ENCODE measurements around the gene HEATR5B. TPM values are rescaled to one million over a fixed set of nuclear protein-coding genes. Genes with fewer than 3 reads are reported as not detected.

HEATR5B gene
- total and polyA plus RNA-seq, 2 of the 8 experiments (the other 6 are each of a cell fraction or from before 2014, with no cell fraction given) = 7.0 to 12.6 TPM

DNA sequence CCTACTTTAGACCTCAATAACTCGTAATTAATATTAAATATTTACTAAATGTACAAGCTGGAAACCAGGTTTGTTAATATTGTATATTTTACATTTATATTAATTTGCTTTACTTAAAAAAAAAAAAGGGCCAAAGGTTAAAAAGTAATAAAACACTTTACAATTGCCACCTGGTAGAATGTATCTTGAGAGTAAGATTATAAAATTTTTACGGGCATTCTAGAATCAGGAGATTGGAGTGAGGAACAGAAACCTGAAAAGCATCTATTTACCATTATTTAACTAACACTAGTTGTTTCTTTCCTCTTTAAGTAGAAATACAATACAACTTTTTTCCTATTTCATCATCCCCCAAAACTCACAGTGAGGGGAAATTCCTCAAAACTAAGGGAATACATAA, 102.3 kb downstream of the HEATR5B start:
- Histone ChIP-seq H2BK5ac (ENCODE audit: low read depth, low read length) (no peak overlapping the region), H4K5ac (ENCODE audit: insufficient read length, low read depth, low read length) (no peak overlapping the region), H3K14ac (ENCODE audit: insufficient read length) (no peak overlapping the region), H2AFZ (ENCODE audit: low read length) (no peak overlapping the region), H3K27ac (ENCODE audit: low read depth, low read length) (no peak overlapping the region), H2AK5ac (ENCODE audit: low read depth, low read length) (no peak overlapping the region), H4K20me1 (replicated peaks in 1 of 2; ENCODE audit: control insufficient read depth in 1 of 2, insufficient read depth in 2 of 2, low read length in 2 of 2) (no peaks in the 10 kb centered on the region), H3K79me1 (ENCODE audit: low read depth, low read length) (no peaks in the 10 kb centered on the region), H2BK12ac (ENCODE audit: low read depth, low read length) (no peak overlapping the region), H3K9me3 (ENCODE audit: insufficient read depth in 2 of 2, low read depth in 1 of 2, low read length in 1 of 2) (no peaks in the 10 kb centered on the region), H3K18ac (ENCODE audit: extremely low read depth, low read length) (no peak overlapping the region), H2BK20ac (ENCODE audit: low read length) (no peak overlapping the region), H4K8ac (ENCODE audit: extremely low read depth, insufficient read depth, low read length) (no peak overlapping the region), H3K9ac (replicated peaks in 1 of 4; ENCODE audit: extremely low read depth in 1 of 4, low read depth in 3 of 4, low read length in 3 of 4) (no peak overlapping the region), H4K91ac (replicated peaks; ENCODE audit: insufficient read length, low read length) (no peak overlapping the region), H3K27me3 (replicated peaks in 1 of 4; ENCODE audit: control insufficient read depth in 3 of 4, extremely low read depth in 1 of 4, insufficient read depth in 3 of 4, low read length in 3 of 4) (no peaks in the 10 kb centered on the region), H2BK15ac (ENCODE audit: low read length) (no peak overlapping the region), H3K56ac (replicated peaks; ENCODE audit: insufficient read length, low read depth, low read length) (no peak overlapping the region), H3K23ac (ENCODE audit: insufficient read length) (no peak overlapping the region), H3K23me2 (ENCODE audit: low read depth, low read length) (no peaks in the 10 kb centered on the region), H3K4ac (replicated peaks; ENCODE audit: insufficient read length, low read depth, low read length) (no peak overlapping the region), H3K4me1 (replicated peaks in 1 of 4; ENCODE audit: control insufficient read depth in 3 of 4, insufficient read depth in 4 of 4, low read length in 3 of 4) (no peaks in the 10 kb centered on the region), H3K4me3 (ENCODE audit: extremely low read depth in 1 of 4, insufficient read depth in 2 of 4, low read depth in 3 of 4, low read length in 4 of 4) (no peak overlapping the region), H2BK120ac (replicated peaks; ENCODE audit: low read depth, low read length) (no peak overlapping the region), H3K36me3 (ENCODE audit: control insufficient read depth in 2 of 4, insufficient read depth in 4 of 4, low read length in 3 of 4) (no peaks in the 10 kb centered on the region), H3K79me2 (ENCODE audit: control insufficient read depth in 1 of 2, insufficient read depth in 2 of 2, low read length in 2 of 2) (no peaks in the 10 kb centered on the region), H3K4me2 (ENCODE audit: insufficient read depth in 1 of 2, low read depth in 2 of 2, low read length in 2 of 2) (no peak overlapping the region)
- DNase-seq (ENCODE audit: low read depth in 1 of 2, low spot score in 2 of 2) (no peak), FAIRE-seq (no peak)
- CTCF ChIA-PET (ENCODE audit: partially characterized antibody) = interaction anchor here (0.6 to 1.0 kb wide), 3 partner anchors 25 to 175 kb away, joined by 3 to 4 read pairs (median 3); no protein-coding TSS in a partner anchor
- 90% methylated on average over 2 of the region's 2 CpGs; no CpG with 5 or more reads in 1 of the 2 experiments for WGBS, 2 experiments (ENCODE audit: extremely low coverage in 1 of 2, insufficient coverage in 1 of 2, insufficient read length in 1 of 2, insufficient replicate concordance in 2 of 2, low coverage in 1 of 2, low lambda C conversion rate in 2 of 2, missing lambda C conversion rate in 1 of 2)
- POLR2A ChIA-PET (ENCODE audit: partially characterized antibody) = no interaction called here
- no peak for TF ChIP-seq HDAC6 (IDR thresholded peaks at IDR 0.05; ENCODE audit: low read depth, low read length)
- TF ChIP-seq JUND (IDR thresholded peaks at IDR 0.05; ENCODE audit: low read length) = no peak
- no peak for TF ChIP-seq KDM5A (IDR thresholded peaks at IDR 0.05; ENCODE audit: low read length)
- TF ChIP-seq EGR1 (IDR thresholded peaks at IDR 0.05; ENCODE audit: borderline replicate concordance, low read depth, low read length) = no peak
- no peak for TF ChIP-seq RNF2 (IDR thresholded peaks at IDR 0.05; ENCODE audit: borderline replicate concordance, low read depth, low read length, missing control alignments, poor library complexity, severe bottlenecking)
- TF ChIP-seq SP4 (IDR thresholded peaks at IDR 0.05; ENCODE audit: low read length) = no peak
- TF ChIP-seq, protein P1, sequence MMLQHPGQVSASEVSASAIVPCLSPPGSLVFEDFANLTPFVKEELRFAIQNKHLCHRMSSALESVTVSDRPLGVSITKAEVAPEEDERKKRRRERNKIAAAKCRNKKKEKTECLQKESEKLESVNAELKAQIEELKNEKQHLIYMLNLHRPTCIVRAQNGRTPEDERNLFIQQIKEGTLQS (IDR thresholded peaks at IDR 0.05; ENCODE audit: insufficient read depth, low read depth, low read length) = no peak
- TF ChIP-seq, protein P2, sequence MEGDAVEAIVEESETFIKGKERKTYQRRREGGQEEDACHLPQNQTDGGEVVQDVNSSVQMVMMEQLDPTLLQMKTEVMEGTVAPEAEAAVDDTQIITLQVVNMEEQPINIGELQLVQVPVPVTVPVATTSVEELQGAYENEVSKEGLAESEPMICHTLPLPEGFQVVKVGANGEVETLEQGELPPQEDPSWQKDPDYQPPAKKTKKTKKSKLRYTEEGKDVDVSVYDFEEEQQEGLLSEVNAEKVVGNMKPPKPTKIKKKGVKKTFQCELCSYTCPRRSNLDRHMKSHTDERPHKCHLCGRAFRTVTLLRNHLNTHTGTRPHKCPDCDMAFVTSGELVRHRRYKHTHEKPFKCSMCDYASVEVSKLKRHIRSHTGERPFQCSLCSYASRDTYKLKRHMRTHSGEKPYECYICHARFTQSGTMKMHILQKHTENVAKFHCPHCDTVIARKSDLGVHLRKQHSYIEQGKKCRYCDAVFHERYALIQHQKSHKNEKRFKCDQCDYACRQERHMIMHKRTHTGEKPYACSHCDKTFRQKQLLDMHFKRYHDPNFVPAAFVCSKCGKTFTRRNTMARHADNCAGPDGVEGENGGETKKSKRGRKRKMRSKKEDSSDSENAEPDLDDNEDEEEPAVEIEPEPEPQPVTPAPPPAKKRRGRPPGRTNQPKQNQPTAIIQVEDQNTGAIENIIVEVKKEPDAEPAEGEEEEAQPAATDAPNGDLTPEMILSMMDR (IDR thresholded peaks at IDR 0.05; ENCODE audit: control extremely low read depth in 1 of 3, insufficient read depth in 1 of 3, low read depth in 1 of 3, low read length in 3 of 3) = no peak
- no peak for TF ChIP-seq SIRT6 (IDR thresholded peaks at IDR 0.05; ENCODE audit: low read length)
- no peak for TF ChIP-seq GABPA (IDR thresholded peaks at IDR 0.05; ENCODE audit: borderline replicate concordance, insufficient read depth, low read length)
- no peak for TF ChIP-seq POU5F1 (IDR thresholded peaks at IDR 0.05; ENCODE audit: low read depth, low read length)
- no peak for TF ChIP-seq TEAD4 (IDR thresholded peaks at IDR 0.05; ENCODE audit: low read depth, low read length)

Data from H1 (cell line).